Epidermal melanocyte (primary cell): ENCODE results near the gene LEMD3.
"Not testable (repeated sequence)": the region's sequence is repeated elsewhere in the genome, so short reads cannot be mapped to it uniquely, and the experiment has no call there.

Source experiments
- DNase-seq: peaks from one replicate; pipeline ENCODE4 v3.0.0; 2011; ENCODE audit warnings: low spot score; ENCODE audit not compliant: insufficient read length

Gene LEMD3

GRCh38 chr12:65277994-65278575, 108.7 kb downstream of the LEMD3 start:
- DNase-seq, result no peak

GRCh38 chr12:65278576-65279368, 109.4 kb downstream of the LEMD3 start, which contains the start of gene MSRB3:
TSS of gene MSRB3 (plus strand) at chr12:65278683. CDS start at chr12:65308580, 29,897 bp downstream.
- peak; percentile 79 for DNase-seq

GRCh38 chr12:65279369-65280112, 110.2 kb downstream of the LEMD3 start:
- DNase-seq, result no peak

- no peak for DNase-seq
Measured at GRCh38 chr12:65280306-65280705, 110.9 kb downstream of the LEMD3 start.

- DNase-seq, result no peak
Measured at GRCh38 chr12:65282840-65283239, 113.5 kb downstream of the LEMD3 start.

- not testable (repeated sequence) for DNase-seq
Measured at GRCh38 chr12:65285532-65285931, 116.1 kb downstream of the LEMD3 start.

- no peak for DNase-seq
Measured at GRCh38 chr12:65287426-65287825, 118.0 kb downstream of the LEMD3 start.

GRCh38 chr12:65292241-65292640, 122.9 kb downstream of the LEMD3 start:
- DNase-seq, result no peak

GRCh38 chr12:65293735-65294134, 124.4 kb downstream of the LEMD3 start:
- DNase-seq, result no peak

GRCh38 chr12:65294641-65295262, 125.4 kb downstream of the LEMD3 start:
- DNase-seq, result no peak

- no peak for DNase-seq
Measured at GRCh38 chr12:65296508-65297265, 127.3 kb downstream of the LEMD3 start.
